HepG2 (cell line): ENCODE data around the gene TMEM79. TPM values are rescaled to one million over a fixed set of nuclear protein-coding genes. Genes with fewer than 3 reads are reported as not detected.

Experiments
- BRCA1 ChIP-seq: sonication (generic); formaldehyde crosslinking; IDR thresholded peaks from 2 replicates; pipeline ENCODE4 v1.4.0; 2020; ENCODE audit warnings: missing genetic modification reagents
- CBX1 ChIP-seq: IDR thresholded peaks from one replicate; pipeline ENCODE4 v1.6.1; 2016; ENCODE audit warnings: antibody characterized with exemption, low read depth
- HHEX ChIP-seq: IDR thresholded peaks from 2 replicates; pipeline ENCODE4 v1.6.1; 2016; ENCODE audit warnings: control low read depth
- HNF4G ChIP-seq, 2 experiments: sonication (generic) in 1 of 2; formaldehyde crosslinking in 1 of 2; IDR thresholded peaks; 2 replicates each; pipeline versions ENCODE4 v1.4.0 to v1.6.1; 2011 to 2020; ENCODE audit warnings: borderline replicate concordance in 2 of 2, low read depth in 2 of 2, mild to moderate bottlenecking in 2 of 2, low read length in 1 of 2, missing genetic modification reagents in 1 of 2, moderate library complexity in 1 of 2
- KDM4B ChIP-seq: sonication (generic); formaldehyde crosslinking; IDR thresholded peaks from 2 replicates; pipeline ENCODE4 v1.4.0; 2020; ENCODE audit warnings: missing genetic modification reagents
- KLF9 ChIP-seq: IDR thresholded peaks from 2 replicates; pipeline ENCODE4 v1.6.1; 2016; ENCODE audit warnings: low read depth
- NAIF1 ChIP-seq: sonication (generic); formaldehyde crosslinking; IDR thresholded peaks from 2 replicates; pipeline ENCODE4 v1.5.0; 2020; ENCODE audit warnings: mild to moderate bottlenecking, missing genetic modification reagents, borderline replicate concordance
- NFYC ChIP-seq: IDR thresholded peaks from 2 replicates; pipeline ENCODE4 v1.6.1; 2016; ENCODE audit warnings: missing genetic modification reagents, missing compliant biosample characterization
- NR1H2 ChIP-seq: sonication (generic); formaldehyde crosslinking; IDR thresholded peaks from 2 replicates; pipeline ENCODE4 v1.8.1; 2022; ENCODE audit warnings: low read depth, missing genetic modification reagents, borderline replicate concordance
- PLRG1 ChIP-seq: fragments of 450-650 bp; conservative IDR thresholded peaks from 2 replicates; pipeline ENCODE4 v1.6.1; 2016
- PPARG ChIP-seq: conservative IDR thresholded peaks from 2 replicates; pipeline ENCODE4 v1.6.1; 2016; ENCODE audit warnings: missing biosample characterization, missing genetic modification reagents
- RBFOX2 ChIP-seq: fragments of 200-400 bp; formaldehyde crosslinking; IDR thresholded peaks from 2 replicates; pipeline ENCODE4 v1.6.1; 2017; ENCODE audit warnings: low read depth, mild to moderate bottlenecking, low read length
- SRY ChIP-seq: sonication (generic); formaldehyde crosslinking; IDR thresholded peaks from 2 replicates; pipeline ENCODE4 v1.8.0; 2022; ENCODE audit warnings: mild to moderate bottlenecking, missing genetic modification reagents
- ZBTB21 ChIP-seq: sonication (generic); formaldehyde crosslinking; IDR thresholded peaks from 2 replicates; pipeline ENCODE4 v1.4.0; 2020; ENCODE audit warnings: missing genetic modification reagents
- ZFP36 ChIP-seq: fragments of 150-350 bp; IDR thresholded peaks from 2 replicates; pipeline ENCODE4 v1.6.1; 2018; ENCODE audit warnings: borderline replicate concordance, low read length, low read depth; ENCODE audit not compliant: partially characterized antibody
- ZNF256 ChIP-seq: sonication (generic); formaldehyde crosslinking; conservative IDR thresholded peaks from 2 replicates; pipeline ENCODE4 v1.4.0; 2020; ENCODE audit warnings: missing genetic modification reagents
- ZNF329 ChIP-seq: sonication (generic); formaldehyde crosslinking; IDR thresholded peaks from 2 replicates; pipeline ENCODE4 v1.9.0; 2021; ENCODE audit warnings: low read depth, mild to moderate bottlenecking, missing genetic modification reagents
- ZNF337 ChIP-seq: sonication (generic); formaldehyde crosslinking; IDR thresholded peaks from 2 replicates; pipeline ENCODE4 v1.5.1; 2020; ENCODE audit warnings: missing genetic modification reagents, low read depth, mild to moderate bottlenecking, borderline replicate concordance
- ZSCAN20 ChIP-seq: sonication (generic); formaldehyde crosslinking; IDR thresholded peaks from 2 replicates; pipeline ENCODE4 v1.4.0; 2020; ENCODE audit warnings: missing genetic modification reagents, mild to moderate bottlenecking, borderline replicate concordance
- polyA plus RNA-seq, 8 experiments: library from polyadenylated mRNA; depleted of rRNA in 3 of 8; stranded (reverse) in 7 of 8; unstranded in 1 of 8; fragments of >200 nt; fragmentation: Illumina TruSeq in 4 of 8; extraction: Trizol in 4 of 8; gene quantifications; 2 replicates each; pipeline versions ENCODE4 v1.2.1 to v1.2.3, GENCODE V29; 2011 to 2016; ENCODE audit warnings: low read depth in 4 of 8, missing spikeins in 1 of 8, mixed read lengths in 1 of 8; ENCODE audit not compliant: insufficient read depth in 1 of 8
- total RNA-seq, 5 experiments: library from RNA; depleted of rRNA; stranded (reverse); fragments of >200 nt; fragmentation: Illumina TruSeq; extraction: Trizol; gene quantifications; 2 replicates each; pipeline ENCODE4 v1.2.3, GENCODE V29; 2016; ENCODE audit warnings: low read depth in 1 of 5
- TF ChIP-seq, protein P1 (sequence below): sonication (generic); formaldehyde crosslinking; IDR thresholded peaks from 2 replicates; pipeline ENCODE4 v1.5.0; 2020; ENCODE audit warnings: mild to moderate bottlenecking, missing genetic modification reagents
- TF ChIP-seq, protein P2 (sequence below): sonication (generic); formaldehyde crosslinking; IDR thresholded peaks from 2 replicates; pipeline ENCODE4 v1.4.0; 2020; ENCODE audit warnings: mild to moderate bottlenecking, missing genetic modification reagents
- TF ChIP-seq, protein P3 (sequence below), 2 experiments: fragments of 450-650 bp in 1 of 2; sonication (generic) in 1 of 2; formaldehyde crosslinking; IDR thresholded peaks; 2 replicates each; pipeline versions ENCODE4 v1.5.0 to v1.8.0; 2020 to 2022; ENCODE audit warnings: mild to moderate bottlenecking in 1 of 2, missing genetic modification reagents in 1 of 2

TMEM79 gene
- total and polyA plus RNA-seq, 2 of the 13 experiments (the other 11 are each of a cell fraction or from before 2014, with no cell fraction given): 1.2 to 1.9 TPM

DNA sequence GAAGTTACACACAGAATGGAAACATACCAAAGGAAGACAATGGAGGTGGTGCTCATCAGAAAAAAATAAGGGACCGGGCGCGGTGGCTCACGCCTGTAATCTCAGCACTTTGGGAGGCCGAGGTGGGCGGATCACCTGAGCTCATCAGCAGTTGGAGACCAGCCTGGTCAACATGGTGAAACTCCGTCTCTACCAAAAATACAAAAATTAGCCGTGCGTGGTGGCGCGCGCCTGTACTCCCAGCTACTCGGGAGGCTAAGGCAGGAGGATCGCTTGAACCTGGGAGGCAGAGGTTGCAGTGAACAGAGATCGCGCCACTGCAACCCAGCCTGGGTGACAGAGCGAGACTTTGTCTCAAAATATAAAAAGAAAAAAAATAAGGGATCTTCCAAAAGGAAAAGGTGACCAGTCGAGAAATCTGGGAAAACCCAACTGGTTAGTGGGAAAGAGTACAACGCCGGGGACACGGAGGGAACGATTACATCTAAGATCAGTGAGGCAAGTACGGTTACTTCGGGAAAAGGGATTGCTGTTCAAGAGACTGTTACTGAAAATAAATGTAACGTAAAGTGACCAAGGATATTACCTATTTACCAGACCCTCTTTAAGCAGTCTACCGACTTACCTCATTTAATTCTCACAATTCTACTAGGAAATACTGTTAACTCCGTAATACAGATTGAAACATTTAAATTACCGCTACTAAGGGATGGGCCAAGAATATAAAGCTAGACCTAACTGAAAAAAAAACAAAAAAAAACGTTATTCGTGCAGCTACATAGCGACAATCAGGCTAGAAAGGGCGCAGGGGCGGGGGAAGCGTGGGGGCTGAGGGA, 53.1 kb downstream of the TMEM79 start (continued):
- TF ChIP-seq PPARG (CRISPR knock-in tag) (no peak), ZSCAN20 (CRISPR knock-in tag) (no peak), NFYC (CRISPR knock-in tag) (no peak), ZFP36 (no peak), BRCA1 (CRISPR knock-in tag) (no peak), HHEX (no peak), PLRG1 (no peak), RBFOX2 (no peak), CBX1 (no peak), KLF9 (CRISPR knock-in tag) (no peak), ZNF256 (CRISPR knock-in tag) (no peak), NR1H2 (no peak), ZNF337 (no peak), HNF4G (IDR thresholded peaks at IDR 0.05; ENCODE audit: borderline replicate concordance, low read depth, low read length) (no peak), HNF4G (CRISPR knock-in tag; IDR thresholded peaks at IDR 0.05; ENCODE audit: borderline replicate concordance, low read depth) (no peak), ZBTB21 (CRISPR knock-in tag) (no peak), KDM4B (CRISPR knock-in tag) (no peak), ZNF329 (CRISPR knock-in tag) (no peak), NAIF1 (no peak), SRY (CRISPR knock-in tag) (no peak)
- TF ChIP-seq, protein P1, sequence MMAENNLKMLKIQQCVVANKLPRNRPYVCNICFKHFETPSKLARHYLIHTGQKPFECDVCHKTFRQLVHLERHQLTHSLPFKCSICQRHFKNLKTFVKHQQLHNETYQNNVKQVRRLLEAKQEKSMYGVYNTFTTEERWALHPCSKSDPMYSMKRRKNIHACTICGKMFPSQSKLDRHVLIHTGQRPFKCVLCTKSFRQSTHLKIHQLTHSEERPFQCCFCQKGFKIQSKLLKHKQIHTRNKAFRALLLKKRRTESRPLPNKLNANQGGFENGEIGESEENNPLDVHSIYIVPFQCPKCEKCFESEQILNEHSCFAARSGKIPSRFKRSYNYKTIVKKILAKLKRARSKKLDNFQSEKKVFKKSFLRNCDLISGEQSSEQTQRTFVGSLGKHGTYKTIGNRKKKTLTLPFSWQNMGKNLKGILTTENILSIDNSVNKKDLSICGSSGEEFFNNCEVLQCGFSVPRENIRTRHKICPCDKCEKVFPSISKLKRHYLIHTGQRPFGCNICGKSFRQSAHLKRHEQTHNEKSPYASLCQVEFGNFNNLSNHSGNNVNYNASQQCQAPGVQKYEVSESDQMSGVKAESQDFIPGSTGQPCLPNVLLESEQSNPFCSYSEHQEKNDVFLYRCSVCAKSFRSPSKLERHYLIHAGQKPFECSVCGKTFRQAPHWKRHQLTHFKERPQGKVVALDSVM (CRISPR knock-in tag): peak; percentile 93
- TF ChIP-seq, protein P2, sequence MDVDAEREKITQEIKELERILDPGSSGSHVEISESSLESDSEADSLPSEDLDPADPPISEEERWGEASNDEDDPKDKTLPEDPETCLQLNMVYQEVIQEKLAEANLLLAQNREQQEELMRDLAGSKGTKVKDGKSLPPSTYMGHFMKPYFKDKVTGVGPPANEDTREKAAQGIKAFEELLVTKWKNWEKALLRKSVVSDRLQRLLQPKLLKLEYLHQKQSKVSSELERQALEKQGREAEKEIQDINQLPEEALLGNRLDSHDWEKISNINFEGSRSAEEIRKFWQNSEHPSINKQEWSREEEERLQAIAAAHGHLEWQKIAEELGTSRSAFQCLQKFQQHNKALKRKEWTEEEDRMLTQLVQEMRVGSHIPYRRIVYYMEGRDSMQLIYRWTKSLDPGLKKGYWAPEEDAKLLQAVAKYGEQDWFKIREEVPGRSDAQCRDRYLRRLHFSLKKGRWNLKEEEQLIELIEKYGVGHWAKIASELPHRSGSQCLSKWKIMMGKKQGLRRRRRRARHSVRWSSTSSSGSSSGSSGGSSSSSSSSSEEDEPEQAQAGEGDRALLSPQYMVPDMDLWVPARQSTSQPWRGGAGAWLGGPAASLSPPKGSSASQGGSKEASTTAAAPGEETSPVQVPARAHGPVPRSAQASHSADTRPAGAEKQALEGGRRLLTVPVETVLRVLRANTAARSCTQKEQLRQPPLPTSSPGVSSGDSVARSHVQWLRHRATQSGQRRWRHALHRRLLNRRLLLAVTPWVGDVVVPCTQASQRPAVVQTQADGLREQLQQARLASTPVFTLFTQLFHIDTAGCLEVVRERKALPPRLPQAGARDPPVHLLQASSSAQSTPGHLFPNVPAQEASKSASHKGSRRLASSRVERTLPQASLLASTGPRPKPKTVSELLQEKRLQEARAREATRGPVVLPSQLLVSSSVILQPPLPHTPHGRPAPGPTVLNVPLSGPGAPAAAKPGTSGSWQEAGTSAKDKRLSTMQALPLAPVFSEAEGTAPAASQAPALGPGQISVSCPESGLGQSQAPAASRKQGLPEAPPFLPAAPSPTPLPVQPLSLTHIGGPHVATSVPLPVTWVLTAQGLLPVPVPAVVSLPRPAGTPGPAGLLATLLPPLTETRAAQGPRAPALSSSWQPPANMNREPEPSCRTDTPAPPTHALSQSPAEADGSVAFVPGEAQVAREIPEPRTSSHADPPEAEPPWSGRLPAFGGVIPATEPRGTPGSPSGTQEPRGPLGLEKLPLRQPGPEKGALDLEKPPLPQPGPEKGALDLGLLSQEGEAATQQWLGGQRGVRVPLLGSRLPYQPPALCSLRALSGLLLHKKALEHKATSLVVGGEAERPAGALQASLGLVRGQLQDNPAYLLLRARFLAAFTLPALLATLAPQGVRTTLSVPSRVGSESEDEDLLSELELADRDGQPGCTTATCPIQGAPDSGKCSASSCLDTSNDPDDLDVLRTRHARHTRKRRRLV (CRISPR knock-in tag): no peak
- TF ChIP-seq, protein P3, sequence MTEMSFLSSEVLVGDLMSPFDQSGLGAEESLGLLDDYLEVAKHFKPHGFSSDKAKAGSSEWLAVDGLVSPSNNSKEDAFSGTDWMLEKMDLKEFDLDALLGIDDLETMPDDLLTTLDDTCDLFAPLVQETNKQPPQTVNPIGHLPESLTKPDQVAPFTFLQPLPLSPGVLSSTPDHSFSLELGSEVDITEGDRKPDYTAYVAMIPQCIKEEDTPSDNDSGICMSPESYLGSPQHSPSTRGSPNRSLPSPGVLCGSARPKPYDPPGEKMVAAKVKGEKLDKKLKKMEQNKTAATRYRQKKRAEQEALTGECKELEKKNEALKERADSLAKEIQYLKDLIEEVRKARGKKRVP (CRISPR knock-in tag; IDR thresholded peaks at IDR 0.05): no peak
